Thyroid gland (tissue), 4 donors: Measurements from ENCODE around the gene FTSJ1.

Experiments used
- POLR2A ChIP-seq, 2 donors: fragments of 450-650 bp; IDR thresholded peaks; one replicate each; pipeline ENCODE4 v1.6.1; 2017; ENCODE audit warnings: antibody characterized with exemption in 2 of 2, mild to moderate bottlenecking in 2 of 2, moderate library complexity in 1 of 2
- TF ChIP-seq, protein P1 (sequence below), 6 experiments: fragments of 200-600 bp in 3 of 6; fragments of 450-650 bp in 3 of 6; sonication (generic) in 3 of 6; IDR thresholded peaks; one replicate each; pipeline ENCODE4 v1.5.1; 2016 to 2019; ENCODE audit warnings: antibody characterized with exemption in 6 of 6, mild to moderate bottlenecking in 2 of 6, inconsistent platforms in 1 of 6, moderate library complexity in 1 of 6

DNA sequence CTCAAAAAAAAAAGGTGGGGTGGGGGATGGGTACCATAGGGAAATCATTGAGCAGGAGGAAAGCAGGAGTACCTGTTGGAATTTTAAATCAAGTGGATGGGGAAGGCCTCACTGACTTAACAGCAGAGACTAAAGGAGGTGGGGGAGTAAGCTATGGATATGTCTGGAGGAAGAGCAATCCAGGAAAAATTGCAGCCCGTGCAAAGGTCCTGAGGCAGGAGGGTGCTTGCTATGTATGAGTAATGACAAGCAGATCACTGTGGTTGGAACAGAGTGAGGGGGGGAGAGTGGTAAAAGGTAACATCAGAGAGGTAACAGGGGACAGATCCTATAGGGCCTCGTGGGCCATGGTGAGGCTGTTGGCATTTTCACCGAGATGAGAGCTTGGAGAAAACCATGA lies 4.1 kb downstream of the FTSJ1 start:
- TF ChIP-seq, protein P1, sequence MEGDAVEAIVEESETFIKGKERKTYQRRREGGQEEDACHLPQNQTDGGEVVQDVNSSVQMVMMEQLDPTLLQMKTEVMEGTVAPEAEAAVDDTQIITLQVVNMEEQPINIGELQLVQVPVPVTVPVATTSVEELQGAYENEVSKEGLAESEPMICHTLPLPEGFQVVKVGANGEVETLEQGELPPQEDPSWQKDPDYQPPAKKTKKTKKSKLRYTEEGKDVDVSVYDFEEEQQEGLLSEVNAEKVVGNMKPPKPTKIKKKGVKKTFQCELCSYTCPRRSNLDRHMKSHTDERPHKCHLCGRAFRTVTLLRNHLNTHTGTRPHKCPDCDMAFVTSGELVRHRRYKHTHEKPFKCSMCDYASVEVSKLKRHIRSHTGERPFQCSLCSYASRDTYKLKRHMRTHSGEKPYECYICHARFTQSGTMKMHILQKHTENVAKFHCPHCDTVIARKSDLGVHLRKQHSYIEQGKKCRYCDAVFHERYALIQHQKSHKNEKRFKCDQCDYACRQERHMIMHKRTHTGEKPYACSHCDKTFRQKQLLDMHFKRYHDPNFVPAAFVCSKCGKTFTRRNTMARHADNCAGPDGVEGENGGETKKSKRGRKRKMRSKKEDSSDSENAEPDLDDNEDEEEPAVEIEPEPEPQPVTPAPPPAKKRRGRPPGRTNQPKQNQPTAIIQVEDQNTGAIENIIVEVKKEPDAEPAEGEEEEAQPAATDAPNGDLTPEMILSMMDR (IDR thresholded peaks at IDR 0.05): no peak
- no peak for TF ChIP-seq POLR2A (IDR thresholded peaks at IDR 0.05)
